ENCODE data around the gene FLYWCH1. TPM values are rescaled to one million over a fixed set of nuclear protein-coding genes. Genes with fewer than 3 reads are reported as not detected.

FLYWCH1 gene
- total RNA-seq, 1 experiment from 2014 or later = 12.5 TPM

- no peak for DNase-seq
- Mint-ChIP-seq H3K27ac (peak overlapping the region in 2 of 3 experiments; percentile 37 to 88; a peak in 3 of 7 replicates), H3K27me3 (ENCODE audit: low read depth) (peaks cover 10% of the 10 kb centered on the region), H3K4me3 (peak overlapping the region; percentile 5 to 65), H3K36me3 (ENCODE audit: insufficient read depth in 1 of 3, low read depth in 3 of 3) (peaks cover 0 to 2% (median 0%) of the 10 kb centered on the region in 3 experiments; a peak in 1 of 7 replicates), H3K4me1 (peaks cover 10 to 13% of the 10 kb centered on the region in 2 experiments), H3K9me3 (peaks cover 9 to 14% of the 10 kb centered on the region in 2 experiments)
- Histone ChIP-seq H2BK20ac (ENCODE audit: low read depth, low read length, poor library complexity, severe bottlenecking) (no peak overlapping the region), H4K8ac (replicated peaks; ENCODE audit: insufficient read length, low read depth, low read length) (no peak overlapping the region), H3K27me3 (ENCODE audit: insufficient read depth, low read length) (no peaks in the 10 kb centered on the region), H3T11ph (ENCODE audit: low read length) (no peak overlapping the region), H3K56ac (ENCODE audit: insufficient read length, low read depth, low read length) (no peak overlapping the region), H3K9ac (ENCODE audit: extremely low read depth, insufficient read length, low read length) (no peak overlapping the region), H2AFZ (ENCODE audit: low read length) (no peak overlapping the region), H2BK12ac (ENCODE audit: insufficient read length, low read depth, low read length) (no peak overlapping the region), H3K4me2 (ENCODE audit: insufficient read depth, insufficient read length, low read length) (no peak overlapping the region), H3K27ac (ENCODE audit: insufficient read length, low read depth, low read length) (no peak overlapping the region), H3K79me2 (ENCODE audit: insufficient read depth, low read length) (no peaks in the 10 kb centered on the region), H3K79me1 (ENCODE audit: insufficient read depth, low read depth, low read length, poor library complexity, severe bottlenecking) (no peaks in the 10 kb centered on the region), H3K23me2 (ENCODE audit: insufficient read length, low read depth, low read length, poor library complexity, severe bottlenecking) (peaks cover 7% of the 10 kb centered on the region), H4K5ac (ENCODE audit: insufficient read length, low read depth, low read length) (no peak overlapping the region), H2AK5ac (ENCODE audit: insufficient read length, low read length) (no peak overlapping the region), H2BK120ac (ENCODE audit: low read depth, low read length, poor library complexity, severe bottlenecking) (no peak overlapping the region), H4K91ac (ENCODE audit: insufficient read length, low read depth, low read length) (no peak overlapping the region), H4K20me1 (ENCODE audit: control insufficient read depth, insufficient read depth, insufficient read length) (no peaks in the 10 kb centered on the region), H3K4me1 (ENCODE audit: insufficient read depth, low read length) (no peaks in the 10 kb centered on the region), H3K18ac (ENCODE audit: insufficient read length, low read depth, low read length) (peak overlapping the region; percentile 11), H3K14ac (ENCODE audit: insufficient read depth, low read length) (no peak overlapping the region), H2BK5ac (ENCODE audit: insufficient read length, low read length) (no peak overlapping the region), H3K23ac (ENCODE audit: insufficient read length, low read depth, low read length) (no peak overlapping the region), H3K9me3 (ENCODE audit: control insufficient read depth, low read depth, low read length) (no peaks in the 10 kb centered on the region), H3K4ac (ENCODE audit: low read depth, low read length) (no peak overlapping the region), H2BK15ac (ENCODE audit: low read depth, low read length) (no peak overlapping the region)
- no peak for TF ChIP-seq CTCF (conservative IDR thresholded peaks at IDR 0.05)
- WGBS (ENCODE audit: extremely low coverage, insufficient read length, low lambda C conversion rate) = no CpG with 5 or more reads among the region's 12 CpGs
Measured at GRCh38 chr16:2905988-2906387, 5.7 kb upstream of the FLYWCH1 start.

Data from H9 (cell line).